HFFc6 (cell line): ENCODE results near the gene ATRN. TPM values are rescaled to one million over a fixed set of nuclear protein-coding genes. Genes with fewer than 3 reads are reported as not detected.

ENCODE experiments used
- DNase-seq: peaks from one replicate; pipeline ENCODE4 v3.0.0-alpha.2; 2018
- H3K27ac Mint-ChIP-seq: 2 replicates; pipeline ENCODE4 v1.8.0; 2020; ENCODE audit warnings: mild to moderate bottlenecking, mixed read lengths
- H3K27me3 Mint-ChIP-seq: 2 replicates; pipeline ENCODE4 v1.8.0; 2021; ENCODE audit warnings: mild to moderate bottlenecking, moderate library complexity, mixed read lengths; ENCODE audit not compliant: insufficient read depth
- H3K36me3 Mint-ChIP-seq: 2 replicates; pipeline ENCODE4 v1.8.0; 2021; ENCODE audit warnings: low read depth, mixed read lengths
- H3K4me1 Mint-ChIP-seq: 2 replicates; pipeline ENCODE4 v1.8.0; 2020; ENCODE audit warnings: low read depth, mixed read lengths
- H3K4me3 Mint-ChIP-seq: 2 replicates; pipeline ENCODE4 v1.8.0; 2020; ENCODE audit warnings: mild to moderate bottlenecking, moderate library complexity, mixed read lengths
- H3K9me3 Mint-ChIP-seq: 2 replicates; pipeline ENCODE4 v1.8.0; 2020; ENCODE audit warnings: mild to moderate bottlenecking, mixed read lengths
- CTCF ChIP-seq: fragments of 200-600 bp; sonication (generic); IDR thresholded peaks from 2 replicates; pipeline ENCODE4 v1.5.0; 2021; ENCODE audit warnings: antibody characterized with exemption, mild to moderate bottlenecking
- total RNA-seq, 6 experiments: library from RNA; stranded (reverse); fragmentation: NEBNext Ultra II Directional; extraction: Animal tissue kit (Norgen Biotek cat#: 25700); gene quantifications; 2 replicates in 1 of 6; 3 replicates in 5 of 6; pipeline ENCODE4 v1.2.3, GENCODE V29; 2021

Gene ATRN
- total RNA-seq, 6 experiments from 2014 or later: 27.5 to 33.0 (median 29.6) TPM

- Mint-ChIP-seq H3K27me3 (peaks cover 40% of the 10 kb centered on the region), H3K27ac (no peak overlapping the region), H3K4me1 (peaks cover 6% of the 10 kb centered on the region; the same call in 1 of the 2 replicates), H3K4me3 (no peak overlapping the region), H3K36me3 (no peaks in the 10 kb centered on the region), H3K9me3 (no peaks in the 10 kb centered on the region)
- no peak for TF ChIP-seq CTCF
- DNase-seq: no peak
Observed at GRCh38 chr20:3661060-3661813, 190.4 kb downstream of the ATRN start.

GRCh38 chr20:3661814-3662665 is 191.2 kb downstream of the ATRN start:
- H3K4me1 Mint-ChIP-seq: peaks cover 6% of the 10 kb centered on the region; the same call in 1 of the 2 replicates
- no peaks in the 10 kb centered on the region for H3K36me3 Mint-ChIP-seq
- peaks cover 39% of the 10 kb centered on the region for H3K27me3 Mint-ChIP-seq
- no peak overlapping the region for H3K27ac Mint-ChIP-seq
- no peak overlapping the region for H3K4me3 Mint-ChIP-seq
- H3K9me3 Mint-ChIP-seq: no peaks in the 10 kb centered on the region
- no peak for TF ChIP-seq CTCF
- no peak for DNase-seq

GRCh38 chr20:3663031-3663701 is 192.3 kb downstream of the ATRN start, which contains the start of gene GFRA4:
GFRA4 (minus strand) TSS chr20:3663399; CDS start chr20:3663399, 0 bp downstream.
- H3K9me3 Mint-ChIP-seq: no peaks in the 10 kb centered on the region
- H3K27ac Mint-ChIP-seq: no peak within 1 kb of the TSS
- H3K4me1 Mint-ChIP-seq: peaks cover 6% of the 10 kb centered on the region; the same call in 1 of the 2 replicates
- no peak for DNase-seq
- no peak within 1 kb of the TSS for H3K4me3 Mint-ChIP-seq
- H3K36me3 Mint-ChIP-seq: peaks cover 2% of the 10 kb centered on the region; the same call in 1 of the 2 replicates
- no peak for TF ChIP-seq CTCF
- H3K27me3 Mint-ChIP-seq: peaks cover 37% of the 10 kb centered on the region

GRCh38 chr20:3663858-3664257 is 193.0 kb downstream of the ATRN start:
- no peak overlapping the region for H3K27ac Mint-ChIP-seq
- no peak for TF ChIP-seq CTCF
- H3K4me1 Mint-ChIP-seq: peaks cover 3% of the 10 kb centered on the region; the same call in 1 of the 2 replicates
- peaks cover 37% of the 10 kb centered on the region for H3K27me3 Mint-ChIP-seq
- DNase-seq: no peak
- peaks cover 5% of the 10 kb centered on the region; the same call in 1 of the 2 replicates for H3K36me3 Mint-ChIP-seq
- no peaks in the 10 kb centered on the region for H3K9me3 Mint-ChIP-seq
- no peak overlapping the region for H3K4me3 Mint-ChIP-seq

- peaks cover 18% of the 10 kb centered on the region for H3K27me3 Mint-ChIP-seq
- no peaks in the 10 kb centered on the region for H3K9me3 Mint-ChIP-seq
- TF ChIP-seq CTCF: no peak
- no peak for DNase-seq
- H3K4me3 Mint-ChIP-seq: no peak overlapping the region
- H3K36me3 Mint-ChIP-seq: peaks cover 16% of the 10 kb centered on the region; the same call in 1 of the 2 replicates
- peaks cover 11% of the 10 kb centered on the region for H3K4me1 Mint-ChIP-seq
- H3K27ac Mint-ChIP-seq: peak overlapping the region; percentile 52
Observed at GRCh38 chr20:3667434-3668037, 196.7 kb downstream of the ATRN start.
